Measurements from ENCODE around the gene AIFM2.
"Not testable (repeated sequence)": the region's sequence is repeated elsewhere in the genome, so short reads cannot be mapped to it uniquely, and the experiment has no call there.

The AIFM2 gene

GRCh38 chr10:70121281-70121949 lies 11.2 kb downstream of the AIFM2 start:
- DNase-seq = no peak

DNA sequence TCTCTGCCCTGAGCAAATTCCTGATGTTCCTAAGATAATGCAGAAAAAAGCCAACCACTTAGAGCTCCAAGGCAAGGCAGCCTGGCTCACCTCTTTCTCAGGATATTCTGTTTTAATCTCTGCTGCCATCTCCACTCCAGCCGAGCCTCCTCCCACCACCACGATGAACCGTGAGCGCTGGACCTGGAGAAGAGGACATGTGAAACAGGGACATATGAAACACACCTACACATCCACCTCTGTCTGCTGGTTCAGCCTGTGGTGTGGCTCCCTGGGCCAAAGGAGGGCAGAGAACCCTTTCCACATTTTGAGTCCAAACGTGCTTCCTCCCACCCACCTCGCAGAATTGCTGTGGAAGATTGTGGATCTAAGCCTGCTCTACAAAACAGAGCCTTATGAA lies 12.2 kb downstream of the AIFM2 start:
- no peak for DNase-seq

DNA sequence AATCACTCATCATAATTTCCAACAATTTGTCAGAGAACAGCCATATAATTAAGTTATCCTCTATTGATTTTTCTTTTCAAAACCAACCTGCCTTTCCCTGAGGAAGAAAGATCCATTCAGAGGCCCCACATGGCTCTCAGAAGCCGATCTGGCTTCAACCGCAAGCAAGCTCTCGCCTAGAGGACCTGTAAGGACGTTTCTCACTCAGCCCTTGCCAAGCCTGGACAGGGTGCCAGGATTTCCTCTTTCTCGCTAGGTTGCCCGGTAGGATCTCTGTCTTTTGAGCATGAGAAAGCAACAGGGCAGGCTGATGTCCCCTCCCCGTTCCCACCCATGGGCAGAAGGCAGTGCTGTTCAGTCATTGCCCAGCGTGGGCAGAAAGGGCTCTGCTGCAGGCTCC lies 13.0 kb downstream of the AIFM2 start:
- DNase-seq = no peak

GRCh38 chr10:70119197-70119596 lies 13.4 kb downstream of the AIFM2 start:
- DNase-seq = no peak

GRCh38 chr10:70118196-70118595 lies 14.4 kb downstream of the AIFM2 start:
- no peak for DNase-seq

DNA sequence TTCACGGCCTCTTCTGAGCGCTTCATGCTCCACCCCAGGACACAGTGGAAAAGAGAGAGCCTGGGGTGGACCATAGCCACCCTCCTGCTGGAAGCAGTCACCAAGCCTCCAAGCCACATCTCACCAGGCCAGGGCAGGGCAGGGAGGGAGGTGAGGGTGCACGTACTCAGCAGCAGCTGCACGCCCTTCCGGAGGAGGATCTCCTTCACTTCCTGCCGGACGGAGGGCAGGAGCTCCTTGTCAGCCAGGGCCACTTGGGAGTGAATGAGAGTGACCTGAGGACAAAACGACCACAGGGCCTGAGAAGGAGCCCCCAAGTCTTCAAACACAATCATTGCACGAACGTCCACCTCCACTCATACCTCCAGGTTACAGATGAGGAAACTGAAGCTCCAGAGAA lies 15.0 kb downstream of the AIFM2 start:
- DNase-seq = no peak

GRCh38 chr10:70115948-70116682 lies 16.5 kb downstream of the AIFM2 start:
- peak; percentile 61 for DNase-seq

- no peak for DNase-seq
These were observed 17.7 kb downstream of the AIFM2 start for GRCh38 chr10:70114902-70115301.

- DNase-seq = no peak
These were observed 20.6 kb downstream of the AIFM2 start for GRCh38 chr10:70112071-70112470.

DNA sequence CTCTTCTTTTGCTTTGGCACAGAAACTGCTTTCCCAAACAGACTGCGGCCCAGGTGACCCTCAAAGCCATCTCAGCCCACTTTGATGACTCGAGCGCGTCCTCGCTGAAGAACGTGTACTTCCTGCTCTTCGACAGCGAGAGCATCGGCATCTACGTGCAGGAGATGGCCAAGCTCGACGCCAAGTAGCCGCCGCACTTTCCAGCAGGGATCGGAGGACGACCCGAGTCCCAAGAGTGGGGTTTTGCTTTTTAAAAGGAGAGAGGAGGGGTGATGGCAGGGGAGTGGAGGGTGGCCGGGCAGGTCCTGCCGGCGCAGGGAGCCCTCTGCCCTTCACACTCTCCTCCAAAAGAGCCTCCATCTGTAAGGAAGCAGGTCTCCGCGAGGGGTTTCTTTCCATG lies 21.1 kb downstream of the AIFM2 start:
- no peak for DNase-seq

DNA sequence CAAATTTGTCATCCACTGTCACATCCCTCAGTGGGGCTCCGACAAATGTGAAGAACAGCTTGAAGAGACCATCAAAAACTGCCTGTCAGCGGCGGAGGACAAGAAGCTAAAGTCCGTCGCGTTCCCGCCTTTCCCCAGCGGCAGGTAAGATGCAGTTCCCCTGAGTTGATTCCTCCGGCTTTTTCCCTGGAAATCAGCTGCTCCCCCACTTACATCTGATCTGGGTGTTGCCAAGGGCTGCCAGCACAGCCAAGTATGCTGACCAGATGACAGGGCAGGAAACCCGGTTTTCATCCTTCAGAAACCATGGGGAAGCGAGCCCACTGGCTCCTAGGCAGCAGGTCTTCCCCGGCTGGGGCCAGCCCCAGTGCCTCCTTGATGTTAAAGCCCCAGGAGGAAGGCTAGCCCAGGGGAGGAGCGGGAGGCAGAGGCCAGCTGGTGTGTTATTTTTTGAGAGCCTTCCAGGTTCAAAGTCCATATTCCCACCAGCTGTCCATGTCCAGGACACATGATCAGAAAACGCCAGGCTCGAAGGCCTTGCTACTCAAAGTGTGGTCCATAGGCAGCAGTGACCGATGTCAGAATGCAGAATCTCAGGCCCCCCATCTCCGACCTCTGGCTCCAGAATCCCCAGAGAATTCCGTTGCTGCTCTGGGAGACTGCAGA lies 23.4 kb downstream of the AIFM2 start:
- peak; percentile 4 for DNase-seq

- DNase-seq = peak; percentile 60
These were observed 25.4 kb downstream of the AIFM2 start for GRCh38 chr10:70106958-70107791.

DNA sequence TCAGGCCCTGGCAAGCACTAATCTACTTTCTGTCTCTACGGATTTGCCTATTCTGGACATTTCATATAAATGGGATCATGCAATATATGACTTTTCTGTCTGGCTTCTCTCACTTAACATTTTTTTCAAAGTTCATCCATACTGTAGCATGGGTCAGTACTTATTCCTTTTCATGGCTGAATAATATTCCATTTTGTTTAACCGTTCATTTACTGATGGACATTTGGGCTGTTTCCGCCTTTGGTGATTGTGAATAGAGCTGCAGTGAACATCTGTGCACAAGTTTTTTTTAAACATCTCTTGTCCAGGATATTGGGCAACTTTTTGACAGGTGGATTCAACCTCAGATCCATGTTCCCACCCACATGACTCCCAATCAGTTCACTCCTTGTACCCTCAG lies 31.0 kb downstream of the AIFM2 start:
- DNase-seq = no peak

GRCh38 chr10:70101068-70101562 lies 31.5 kb downstream of the AIFM2 start:
- DNase-seq = not testable (repeated sequence)

DNA sequence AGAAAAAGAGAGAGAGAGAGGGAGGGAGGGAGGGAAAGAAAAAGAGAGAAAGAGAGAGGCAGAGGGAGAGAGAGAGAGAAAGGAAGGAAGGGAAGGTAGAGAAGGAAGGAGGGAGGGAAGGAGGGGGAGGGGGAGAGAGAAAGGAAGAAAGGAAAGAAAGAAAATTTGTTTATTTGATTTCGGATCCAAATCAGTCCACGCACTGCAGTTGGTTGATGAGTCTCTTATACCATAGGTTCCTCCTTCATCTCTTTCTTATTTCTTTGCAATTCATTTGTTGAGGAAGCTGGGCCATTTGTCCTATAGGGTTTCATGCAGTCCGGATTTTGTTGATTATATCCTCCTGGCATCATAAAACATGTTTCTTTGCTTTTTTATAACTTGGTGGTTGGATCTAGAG lies 34.4 kb downstream of the AIFM2 start:
- DNase-seq = no peak

GRCh38 chr10:70097459-70097858 lies 35.2 kb downstream of the AIFM2 start:
- DNase-seq = no peak

DNA sequence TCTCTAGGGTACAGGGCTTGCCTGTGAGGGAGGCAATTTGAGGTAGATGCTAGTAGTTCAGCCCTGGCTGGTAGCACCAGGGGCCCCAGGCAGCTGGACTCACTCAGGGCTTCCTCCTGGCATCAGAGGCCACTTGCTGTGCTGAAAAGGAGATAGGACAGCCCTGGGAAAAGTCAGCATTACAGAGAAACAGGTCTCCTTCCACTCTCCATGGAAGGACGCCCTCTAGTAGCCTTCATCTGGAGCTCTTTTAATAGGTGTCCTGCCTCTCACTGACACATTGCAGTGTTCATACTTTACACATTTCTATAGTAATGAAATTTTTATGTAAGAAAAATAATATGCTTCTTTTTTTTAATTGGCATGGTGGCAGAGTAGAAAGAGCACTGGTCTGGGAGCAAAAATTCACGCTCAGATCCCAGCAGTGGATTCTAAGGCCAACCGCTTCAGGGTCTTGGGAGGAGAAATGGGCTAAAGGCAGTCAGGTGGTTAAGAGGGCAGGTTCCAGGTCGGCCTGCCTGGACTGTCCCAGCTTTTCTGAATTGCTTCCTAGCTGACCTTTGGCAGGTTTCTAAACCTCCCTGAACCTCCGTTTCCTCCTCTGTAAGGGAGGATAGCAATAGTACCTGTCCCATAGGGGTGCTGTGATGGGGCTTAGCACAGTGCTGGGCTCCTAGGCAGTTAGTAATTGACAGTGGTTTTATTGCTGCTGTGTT lies 35.8 kb downstream of the AIFM2 start:
- DNase-seq = no peak

DNA sequence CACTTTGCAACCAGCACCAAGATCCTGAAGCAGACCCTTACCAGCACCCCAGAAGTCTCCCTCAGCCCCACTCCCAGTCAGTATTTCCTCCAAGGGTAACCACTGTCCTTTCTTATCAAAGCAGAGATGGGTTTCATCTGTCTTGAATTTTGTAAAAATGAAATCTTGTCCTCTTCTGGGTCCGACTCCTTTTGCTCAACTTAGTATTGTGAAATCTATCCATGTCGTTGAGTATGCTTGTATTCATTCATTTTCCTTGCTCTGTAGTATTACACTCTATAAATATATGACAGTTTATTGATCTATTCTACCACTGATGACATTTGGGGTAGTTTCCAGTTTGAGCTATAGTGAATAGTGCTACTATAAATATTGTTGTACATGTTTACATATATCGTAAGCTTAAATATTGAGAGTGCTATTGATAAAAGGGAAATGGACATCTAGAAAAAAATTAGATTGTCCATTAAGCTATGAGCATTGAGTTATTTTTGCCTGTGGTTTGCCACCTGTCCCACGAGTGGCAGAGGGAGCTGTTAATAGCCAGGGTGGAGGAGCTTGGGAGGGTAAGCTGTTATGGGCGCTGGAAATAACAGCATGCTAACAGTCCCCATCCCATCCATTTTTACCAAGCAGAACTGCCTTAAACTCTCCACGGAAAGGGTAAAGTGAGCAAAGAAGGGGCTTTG lies 36.5 kb downstream of the AIFM2 start:
- no peak for DNase-seq

DNA sequence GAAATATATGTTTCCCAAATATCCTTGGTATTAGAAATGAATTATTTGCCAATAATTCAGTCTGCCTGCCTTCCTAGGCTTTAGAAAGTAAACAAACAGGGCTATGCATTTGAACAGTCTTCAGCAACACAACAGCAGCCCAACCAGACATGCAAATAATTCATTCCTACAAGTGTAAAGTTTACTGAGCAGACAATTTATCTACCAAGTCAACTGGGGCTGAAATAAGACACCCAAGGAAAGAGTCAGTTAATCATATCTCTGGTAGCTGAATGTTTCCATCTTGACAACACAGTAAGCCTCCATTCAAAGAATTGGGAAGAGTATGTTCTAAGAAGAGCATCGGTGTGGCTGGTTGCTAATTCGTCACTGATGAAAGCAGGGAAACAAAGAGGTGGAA lies 38.4 kb downstream of the AIFM2 start:
- no peak for DNase-seq

DNA sequence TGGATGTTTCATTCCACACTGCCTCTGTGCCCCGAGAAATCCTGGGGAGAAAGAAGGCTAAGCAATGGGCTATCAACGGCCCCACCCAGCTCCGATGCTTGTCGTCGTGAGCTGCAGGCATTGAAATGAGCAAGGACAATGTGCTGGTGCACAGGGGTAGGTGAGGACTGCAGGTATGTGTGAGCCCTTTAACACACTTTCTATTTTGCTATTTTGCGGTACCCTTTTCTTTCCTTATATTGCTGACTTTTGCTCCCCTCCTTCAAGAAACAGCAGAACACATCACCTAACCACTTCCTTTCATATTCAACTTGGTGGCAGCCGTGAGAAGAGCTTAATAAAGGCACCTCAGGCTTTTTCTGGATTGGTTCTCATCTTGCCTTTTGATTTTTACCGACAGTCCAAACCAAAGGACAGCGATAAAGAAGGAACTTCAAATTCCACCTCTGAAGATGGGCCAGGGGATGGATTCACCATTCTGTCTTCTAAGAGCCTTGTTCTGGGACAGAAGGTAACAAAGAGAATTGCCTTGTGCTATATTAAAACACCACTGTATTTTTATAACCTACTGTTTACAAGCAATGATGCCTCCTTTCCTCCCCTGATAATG lies 39.2 kb downstream of the AIFM2 start:
- DNase-seq = no peak

- DNase-seq = no peak
These were observed 40.3 kb downstream of the AIFM2 start for GRCh38 chr10:70092389-70092718.

Measured in NCI-H69 (cell line).